ENCODE data around the gene ZNF787.
"Not testable (repeated sequence)": the region's sequence is repeated elsewhere in the genome, so short reads cannot be mapped to it uniquely, and the experiment has no call there.

The ZNF787 gene

DNA sequence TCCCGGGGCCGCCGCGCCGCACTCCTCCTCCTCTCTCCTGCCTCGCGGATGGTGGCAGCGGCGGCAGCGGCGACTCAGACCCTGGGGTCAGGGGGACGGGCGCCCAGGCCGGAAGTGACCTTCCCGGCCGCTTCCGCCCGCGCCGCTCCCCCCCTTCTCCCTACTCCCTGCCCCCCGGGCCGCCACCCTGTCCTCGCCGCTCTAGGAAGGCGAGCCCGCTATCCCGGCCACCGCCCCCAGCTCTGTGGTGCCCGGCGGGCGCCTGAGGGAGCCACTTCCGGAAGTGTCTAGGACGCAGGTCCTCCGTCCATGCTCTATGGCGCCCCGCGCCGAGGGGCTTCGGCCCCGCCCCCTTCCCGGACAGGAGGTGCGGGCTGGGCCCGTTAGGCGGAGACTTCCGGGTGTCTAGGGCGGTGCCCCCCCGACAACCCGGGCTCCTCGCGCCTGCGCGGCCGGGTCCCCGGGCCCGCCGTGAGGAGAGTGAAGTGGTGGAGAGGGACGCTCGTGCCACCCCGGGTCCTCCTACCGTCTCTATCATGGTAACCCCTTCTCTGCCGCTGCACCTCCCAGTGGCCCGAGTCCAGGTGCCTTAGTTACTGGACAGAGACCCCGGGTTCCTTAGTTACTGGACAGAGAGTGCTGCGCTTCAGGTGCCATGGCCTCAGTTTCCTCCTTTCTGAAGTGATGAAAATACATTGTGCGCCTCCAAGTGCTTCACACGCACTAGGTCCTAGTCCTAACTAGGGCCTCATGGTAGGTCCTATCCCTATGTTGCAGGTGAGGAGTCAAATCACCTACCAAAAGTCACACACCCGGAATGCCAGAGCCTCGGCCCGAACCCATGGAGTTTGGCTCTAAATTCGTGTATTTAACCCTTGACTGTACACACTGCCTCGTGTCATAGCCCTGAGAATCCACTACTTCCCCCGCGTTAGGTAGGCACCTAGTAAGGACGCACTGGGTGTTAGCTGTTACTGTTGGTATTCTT lies at the start of gene ZNF787:
Gene ZNF787, minus strand, starts transcription at position 116 of the 988 bp plus-strand sequence. CDS start 18,078 bp downstream, outside the sequence.
- DNase-seq: peak; percentile 97

DNA sequence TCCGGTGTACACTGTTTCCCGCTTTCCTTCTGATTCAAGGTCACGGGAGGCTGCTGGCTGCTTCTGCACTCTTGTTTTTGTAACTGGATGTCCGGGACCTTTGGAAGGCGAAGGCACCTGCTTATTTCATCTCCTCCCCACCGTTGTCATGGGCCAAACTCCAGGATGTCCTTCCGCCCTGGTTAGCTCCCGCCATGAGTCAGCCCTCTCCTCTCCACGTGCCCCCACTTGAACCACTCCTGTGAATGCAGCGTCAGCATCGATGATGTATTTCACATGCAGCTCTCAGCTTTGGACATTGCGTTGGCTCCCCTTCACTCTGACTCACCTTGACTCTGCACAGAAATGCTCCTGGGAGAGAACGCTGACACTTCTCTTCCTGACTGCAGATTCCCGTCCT lies 49.2 kb upstream of the ZNF787 start:
- no peak for DNase-seq

- DNase-seq: no peak
These were observed 46.0 kb upstream of the ZNF787 start for GRCh38 chr19:56167064-56167578.

DNA sequence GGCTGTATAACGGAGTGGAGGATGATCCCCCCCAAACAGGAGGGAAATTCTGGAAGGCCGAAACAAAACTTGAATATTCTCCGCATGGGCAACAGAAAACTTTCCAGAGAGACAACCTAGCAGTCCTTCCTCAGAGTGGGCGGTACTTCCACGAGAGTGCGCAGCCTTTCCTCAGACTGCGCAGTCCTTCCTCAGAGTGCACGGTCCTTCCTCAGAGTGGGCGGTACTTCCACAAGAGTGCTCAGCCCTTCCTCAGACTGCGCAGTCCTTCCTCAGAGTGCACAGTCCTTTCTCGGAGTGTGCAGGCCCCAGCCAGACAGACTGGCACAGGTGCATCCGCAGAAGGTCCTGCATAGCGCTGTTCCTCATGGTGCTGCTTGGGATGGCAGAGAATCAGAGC lies 42.0 kb upstream of the ZNF787 start:
- DNase-seq: no peak

DNA sequence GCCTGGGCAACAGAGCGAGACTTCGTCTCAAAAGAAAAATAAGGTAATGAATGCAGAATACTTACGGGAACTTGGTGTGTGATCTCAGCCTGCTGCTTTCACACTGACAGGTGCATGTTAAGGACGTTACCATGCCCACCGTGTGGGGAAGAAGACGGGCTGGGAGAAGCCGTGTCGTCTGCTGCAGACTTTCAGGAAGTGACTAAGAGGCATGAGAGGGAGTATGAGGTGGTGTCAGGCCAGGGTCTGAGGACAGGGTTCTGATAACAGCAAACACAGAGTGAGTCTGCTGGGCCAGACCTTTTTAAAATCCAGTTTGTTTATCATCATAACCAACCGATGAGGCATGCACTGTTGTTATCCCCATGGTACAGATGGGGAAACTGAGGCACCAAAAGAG lies 41.2 kb upstream of the ZNF787 start:
- DNase-seq: no peak

- no peak for DNase-seq
These were observed 40.4 kb upstream of the ZNF787 start for GRCh38 chr19:56161534-56161933.

- no peak for DNase-seq
These were observed 38.7 kb upstream of the ZNF787 start for GRCh38 chr19:56159622-56160271.

DNA sequence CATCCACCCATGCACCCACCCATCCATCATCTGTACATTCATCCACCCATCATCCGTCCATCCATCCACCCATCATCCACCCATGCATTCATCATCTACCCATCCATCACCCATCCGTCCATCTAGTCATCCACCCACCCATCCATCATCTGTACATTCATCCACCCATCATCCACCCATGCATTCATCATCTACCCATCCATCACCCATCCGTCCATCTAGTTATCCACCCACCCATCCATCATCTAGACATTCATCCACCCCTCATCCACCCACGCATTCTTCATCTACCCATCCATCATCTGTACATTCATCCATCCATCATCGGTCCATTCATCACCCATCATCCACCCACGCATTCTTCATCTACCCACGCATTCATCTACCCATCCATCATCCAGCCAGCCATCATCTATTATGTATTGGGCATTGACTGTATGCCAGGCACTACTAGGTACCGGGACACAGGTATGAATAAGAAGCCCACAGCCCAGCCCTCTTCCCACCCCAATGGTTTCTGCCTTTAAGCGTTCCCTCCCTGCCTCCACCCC lies 38.0 kb upstream of the ZNF787 start:
- DNase-seq: no peak

DNA sequence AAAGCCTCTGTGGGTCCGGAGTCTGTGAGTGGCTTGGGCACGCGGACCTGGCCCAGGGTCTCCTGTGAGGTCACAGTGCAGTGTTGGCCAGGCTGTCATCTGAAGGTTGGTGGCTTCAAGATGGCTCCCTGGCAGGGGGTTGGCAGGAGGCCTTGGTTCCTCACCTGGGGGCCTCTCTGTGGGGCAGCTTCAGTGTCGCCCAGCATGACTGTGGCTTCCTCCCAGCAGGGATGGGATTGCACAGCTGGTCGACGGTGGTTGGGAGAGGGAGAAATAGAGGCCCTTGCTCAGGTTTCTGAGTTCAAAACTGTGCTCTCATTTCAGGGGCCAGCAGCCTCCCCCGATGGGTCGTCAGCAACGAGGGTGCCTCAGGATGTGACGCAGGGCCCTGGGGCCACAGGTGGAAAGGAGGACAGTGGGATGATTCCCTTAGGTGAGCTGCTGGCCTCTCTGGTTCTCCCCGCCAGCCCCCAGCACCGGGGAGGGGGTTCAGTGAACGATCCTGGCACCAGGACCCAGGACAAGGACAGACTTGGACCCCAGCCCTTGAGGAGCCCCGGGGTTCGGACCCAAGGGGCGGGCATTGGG lies 37.2 kb upstream of the ZNF787 start:
- DNase-seq: peak in 1 of 2 experiments; percentile 20

DNA sequence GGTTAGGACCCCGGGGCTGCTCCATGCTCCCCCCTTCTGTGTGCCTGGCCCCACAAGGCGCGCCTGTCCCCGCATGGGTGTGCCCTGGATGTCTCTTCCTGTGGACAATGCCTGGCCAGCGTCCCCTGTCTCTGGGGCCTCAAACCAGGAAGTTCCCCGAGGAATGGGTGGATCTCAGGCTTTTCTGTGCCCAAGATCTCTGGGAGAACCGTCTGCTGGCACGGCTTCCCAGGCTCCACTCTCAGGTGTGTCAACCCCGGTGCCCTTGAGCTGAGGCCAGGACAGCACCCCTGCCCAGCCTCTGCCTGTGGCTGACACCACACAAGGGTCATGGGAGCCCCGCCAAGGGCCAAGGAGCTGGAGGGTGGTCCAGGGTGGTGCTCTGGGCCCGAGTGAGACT lies 35.7 kb upstream of the ZNF787 start:
- no peak for DNase-seq

GRCh38 chr19:56155124-56155687 lies 34.1 kb upstream of the ZNF787 start:
- no peak for DNase-seq

DNA sequence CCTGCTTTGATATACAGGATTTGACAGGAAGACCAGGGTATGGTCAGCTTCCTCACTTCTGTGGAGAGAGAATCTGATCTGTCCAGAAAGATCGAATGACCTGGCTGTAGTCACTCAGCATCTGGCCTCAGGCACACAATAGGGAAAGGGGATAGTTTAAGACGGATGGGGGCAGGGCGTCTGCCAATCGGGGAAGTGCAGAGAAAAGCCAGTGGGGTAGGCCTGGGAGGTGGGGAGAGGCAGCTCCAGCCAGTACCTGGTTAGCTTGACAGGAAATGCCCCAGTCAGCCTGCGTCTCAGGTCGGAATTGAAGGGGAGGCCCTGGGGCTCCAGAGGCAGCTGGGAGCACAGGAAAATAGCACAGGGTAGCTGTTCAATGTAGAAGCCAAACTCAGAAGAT lies 32.4 kb upstream of the ZNF787 start:
- DNase-seq: no peak

GRCh38 chr19:56152644-56153043 lies 31.5 kb upstream of the ZNF787 start:
- no peak for DNase-seq

DNA sequence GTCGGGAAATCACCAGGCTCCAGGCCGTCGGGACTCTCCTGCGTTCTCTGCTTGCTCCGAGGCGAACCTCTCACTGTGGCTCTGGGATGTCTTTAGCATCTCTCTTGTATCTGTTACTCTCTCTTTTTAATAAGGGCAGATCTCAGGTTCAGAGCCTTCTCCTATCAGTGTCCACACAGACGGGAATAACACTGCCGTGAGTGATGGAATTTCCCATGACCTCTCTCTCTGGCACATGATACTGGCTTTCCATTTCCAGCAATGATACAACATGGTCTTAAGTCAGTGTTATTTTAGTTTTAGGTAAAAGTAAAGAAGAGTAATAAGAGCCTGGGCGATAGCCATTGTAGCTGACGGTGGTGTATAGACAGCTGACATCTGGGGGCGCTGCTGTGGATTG lies 29.3 kb upstream of the ZNF787 start:
- DNase-seq: no peak

DNA sequence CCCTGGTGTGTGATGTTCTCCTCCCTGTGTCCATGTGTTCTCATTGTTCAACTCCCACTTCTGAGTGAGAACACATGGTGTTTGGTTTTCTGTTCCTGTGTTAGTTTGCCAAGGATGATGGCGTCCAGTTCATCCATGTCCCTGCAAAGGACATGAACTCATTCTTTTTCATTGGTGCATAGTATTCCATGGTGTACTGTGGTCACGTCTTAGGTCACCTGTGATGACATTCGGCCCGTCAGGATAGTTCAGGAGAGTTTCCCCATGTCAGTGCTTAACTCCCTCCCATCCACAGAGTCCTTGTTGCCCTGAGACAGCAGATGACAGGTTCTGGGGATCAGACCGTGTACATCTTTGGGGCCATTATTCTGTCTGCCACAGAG lies 28.6 kb upstream of the ZNF787 start:
- DNase-seq: no peak

- not testable (repeated sequence) for DNase-seq
These were observed 28.0 kb upstream of the ZNF787 start for GRCh38 chr19:56148955-56149655.

GRCh38 chr19:56148096-56148495 lies 27.0 kb upstream of the ZNF787 start:
- no peak for DNase-seq

DNA sequence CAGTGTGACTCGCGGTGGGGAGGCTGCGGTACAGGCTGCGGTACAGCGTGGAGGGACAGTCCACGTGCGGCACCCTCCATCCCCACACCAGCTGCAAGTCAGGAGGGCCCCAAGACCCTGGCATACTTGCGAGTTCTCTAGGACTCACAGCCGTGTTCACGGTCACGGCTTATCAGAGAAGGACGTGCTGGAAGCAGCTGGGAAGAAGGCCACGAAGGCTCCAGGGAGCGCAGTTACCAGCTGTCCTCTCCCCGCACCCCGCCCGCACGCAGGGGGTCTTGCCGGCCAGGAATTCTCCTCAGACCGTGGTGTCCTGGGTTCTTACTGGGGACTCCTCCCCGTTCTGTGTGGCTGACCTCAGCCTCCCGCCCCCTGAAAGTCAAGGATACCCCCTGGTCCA lies 26.2 kb upstream of the ZNF787 start:
- no peak for DNase-seq

DNA sequence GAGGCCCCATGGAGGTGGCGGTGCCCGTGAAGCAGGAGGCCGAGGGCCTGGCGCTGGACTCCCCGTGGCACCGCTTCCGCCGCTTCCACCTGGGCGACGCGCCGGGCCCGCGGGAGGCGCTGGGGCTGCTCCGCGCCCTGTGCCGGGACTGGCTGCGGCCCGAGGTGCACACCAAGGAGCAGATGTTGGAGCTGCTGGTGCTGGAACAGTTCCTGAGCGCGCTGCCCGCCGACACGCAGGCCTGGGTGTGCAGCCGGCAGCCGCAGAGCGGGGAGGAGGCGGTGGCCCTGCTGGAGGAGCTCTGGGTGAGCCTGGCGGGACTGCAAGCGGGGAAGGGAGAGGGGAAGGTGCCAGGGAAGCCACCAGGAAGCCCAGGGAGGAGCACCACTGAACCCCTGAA lies 25.8 kb upstream of the ZNF787 start:
- no peak for DNase-seq

DNA sequence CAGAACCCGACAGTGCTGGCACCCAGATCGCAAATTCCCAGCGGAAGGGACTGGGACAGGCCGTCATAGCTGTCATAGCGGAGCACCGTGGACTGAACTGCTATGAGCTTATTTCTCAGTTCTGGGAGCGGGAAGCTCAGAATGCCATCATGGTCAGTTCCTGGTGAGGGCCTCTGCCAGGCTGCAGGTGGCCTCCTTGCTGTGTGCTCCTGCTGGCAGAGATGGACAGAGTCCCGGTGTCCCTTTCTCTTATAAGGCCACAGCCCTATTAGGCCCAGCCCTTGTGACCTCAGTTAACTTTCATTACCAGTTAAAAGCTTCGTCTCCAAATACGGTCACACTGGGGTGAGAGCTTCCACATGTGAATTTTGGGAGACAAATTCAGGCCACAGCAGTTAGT lies 24.6 kb upstream of the ZNF787 start:
- no peak for DNase-seq

DNA sequence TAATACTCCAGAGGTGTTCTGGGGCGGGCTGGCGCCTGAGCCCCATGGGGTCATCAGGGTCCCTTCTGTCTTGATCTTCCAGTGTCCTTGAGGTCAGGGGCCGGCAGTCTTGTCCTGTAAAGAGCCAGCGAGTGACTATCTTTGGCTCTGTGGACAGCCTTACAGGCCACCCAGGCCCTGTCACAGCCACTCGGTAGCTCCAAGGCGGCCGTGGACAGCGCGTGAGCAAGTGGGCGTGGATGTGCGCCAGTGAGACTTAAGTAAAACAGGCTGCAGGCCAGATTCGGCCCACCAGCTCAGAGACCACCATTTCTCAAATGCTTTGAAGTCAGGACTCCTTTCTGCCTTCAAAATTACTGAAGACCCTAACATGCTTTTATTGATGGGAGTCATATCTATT lies 23.7 kb upstream of the ZNF787 start:
- DNase-seq: no peak

DNA sequence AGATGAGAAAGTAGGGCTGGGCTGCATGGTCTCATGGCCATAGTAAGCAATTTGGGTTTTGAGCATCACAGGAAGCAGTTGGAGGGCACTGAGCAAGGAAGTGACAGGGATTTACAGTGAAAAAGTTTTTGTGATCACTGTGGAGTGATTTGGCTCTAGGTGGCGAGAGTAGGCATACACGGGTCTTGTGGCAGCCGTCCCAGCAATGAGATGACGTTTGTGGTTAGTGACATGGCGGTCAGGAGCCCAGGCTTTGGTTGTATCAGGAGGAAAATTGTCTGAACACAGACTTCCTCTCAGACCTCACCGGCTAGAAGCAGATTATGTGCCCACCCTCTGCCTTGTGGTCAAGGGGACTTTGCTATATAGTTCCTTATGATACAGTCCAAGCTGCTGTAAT lies 23.3 kb upstream of the ZNF787 start:
- no peak for DNase-seq

All from NCI-H2081 (cell line).